Measurements from ENCODE around the gene MAGI2. TPM values are rescaled to one million over a fixed set of nuclear protein-coding genes. Genes with fewer than 3 reads are reported as not detected.

The MAGI2 gene
- total RNA-seq, 1 donor from 2014 or later: 13.3 TPM

DNA sequence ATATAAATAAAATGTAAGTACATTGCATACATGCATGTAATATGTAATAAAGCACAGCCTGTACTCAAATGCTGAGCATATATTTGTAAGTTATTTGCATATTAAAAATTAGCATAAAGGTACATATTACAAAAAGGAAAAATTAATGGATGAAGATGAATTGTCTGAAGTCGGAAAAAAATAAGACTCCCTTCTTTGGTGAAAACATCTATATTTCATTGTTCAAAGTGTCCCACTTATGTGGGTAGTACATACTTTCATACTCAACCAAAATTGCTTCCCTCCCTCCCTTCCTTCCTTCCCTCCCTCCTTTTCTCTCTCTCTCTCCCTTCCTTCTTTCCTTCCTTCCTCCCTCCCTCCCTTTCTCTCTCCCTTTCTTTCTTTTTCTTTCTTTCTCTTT, 498.1 kb downstream of the MAGI2 start:
- no peak overlapping the region for H3K4me3 Mint-ChIP-seq
- H3K27me3 Mint-ChIP-seq: peaks cover 3% of the 10 kb centered on the region
- no peak for DNase-seq (ENCODE audit: extremely low spot score, unreplicated experiment)
- no peak overlapping the region for H3K27ac Mint-ChIP-seq
- H3K4me1 Mint-ChIP-seq (ENCODE audit: unreplicated experiment): peaks cover 12% of the 10 kb centered on the region
- H3K36me3 Mint-ChIP-seq: no peaks in the 10 kb centered on the region
- TF ChIP-seq, protein P1, sequence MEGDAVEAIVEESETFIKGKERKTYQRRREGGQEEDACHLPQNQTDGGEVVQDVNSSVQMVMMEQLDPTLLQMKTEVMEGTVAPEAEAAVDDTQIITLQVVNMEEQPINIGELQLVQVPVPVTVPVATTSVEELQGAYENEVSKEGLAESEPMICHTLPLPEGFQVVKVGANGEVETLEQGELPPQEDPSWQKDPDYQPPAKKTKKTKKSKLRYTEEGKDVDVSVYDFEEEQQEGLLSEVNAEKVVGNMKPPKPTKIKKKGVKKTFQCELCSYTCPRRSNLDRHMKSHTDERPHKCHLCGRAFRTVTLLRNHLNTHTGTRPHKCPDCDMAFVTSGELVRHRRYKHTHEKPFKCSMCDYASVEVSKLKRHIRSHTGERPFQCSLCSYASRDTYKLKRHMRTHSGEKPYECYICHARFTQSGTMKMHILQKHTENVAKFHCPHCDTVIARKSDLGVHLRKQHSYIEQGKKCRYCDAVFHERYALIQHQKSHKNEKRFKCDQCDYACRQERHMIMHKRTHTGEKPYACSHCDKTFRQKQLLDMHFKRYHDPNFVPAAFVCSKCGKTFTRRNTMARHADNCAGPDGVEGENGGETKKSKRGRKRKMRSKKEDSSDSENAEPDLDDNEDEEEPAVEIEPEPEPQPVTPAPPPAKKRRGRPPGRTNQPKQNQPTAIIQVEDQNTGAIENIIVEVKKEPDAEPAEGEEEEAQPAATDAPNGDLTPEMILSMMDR (conservative IDR thresholded peaks at IDR 0.05): no peak
- H3K9me3 Mint-ChIP-seq: no peaks in the 10 kb centered on the region

- H3K9me3 Mint-ChIP-seq: no peaks in the 10 kb centered on the region
- H3K36me3 Mint-ChIP-seq: no peaks in the 10 kb centered on the region
- peaks cover 3% of the 10 kb centered on the region for H3K27me3 Mint-ChIP-seq
- no peak for DNase-seq (ENCODE audit: extremely low spot score, unreplicated experiment)
- H3K4me1 Mint-ChIP-seq (ENCODE audit: unreplicated experiment): peaks cover 12% of the 10 kb centered on the region
- H3K4me3 Mint-ChIP-seq: no peak overlapping the region
- TF ChIP-seq, protein P1 (conservative IDR thresholded peaks at IDR 0.05): no peak
- H3K27ac Mint-ChIP-seq: no peak overlapping the region
Measured at GRCh38 chr7:78953726-78954363, 499.6 kb downstream of the MAGI2 start.

DNA sequence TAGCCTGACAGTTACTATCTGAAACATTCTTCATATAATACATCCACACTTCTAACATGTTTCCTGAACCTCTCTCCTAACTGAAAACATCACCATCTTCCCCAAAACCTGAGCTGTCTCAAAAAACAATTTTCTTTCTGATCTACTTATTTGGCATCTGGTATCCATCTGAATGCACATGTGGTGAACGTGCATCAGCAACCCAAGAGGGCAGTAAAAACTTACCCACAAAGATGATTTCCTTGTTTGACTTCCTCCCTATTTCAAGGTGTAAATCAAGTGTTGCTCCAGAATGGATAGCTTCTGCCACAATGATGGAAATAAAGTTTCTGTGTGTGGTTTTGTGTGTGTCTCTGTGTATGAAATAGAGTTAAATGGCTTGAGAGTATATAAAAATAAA, 500.4 kb downstream of the MAGI2 start:
- no peak overlapping the region for H3K4me3 Mint-ChIP-seq
- peaks cover 3% of the 10 kb centered on the region for H3K27me3 Mint-ChIP-seq
- TF ChIP-seq, protein P1 (conservative IDR thresholded peaks at IDR 0.05): no peak
- no peaks in the 10 kb centered on the region for H3K36me3 Mint-ChIP-seq
- no peak for DNase-seq (ENCODE audit: extremely low spot score, unreplicated experiment)
- H3K27ac Mint-ChIP-seq: no peak overlapping the region
- no peaks in the 10 kb centered on the region for H3K9me3 Mint-ChIP-seq
- H3K4me1 Mint-ChIP-seq (ENCODE audit: unreplicated experiment): peaks cover 12% of the 10 kb centered on the region

- Mint-ChIP-seq H3K27me3 (no peaks in the 10 kb centered on the region), H3K36me3 (no peaks in the 10 kb centered on the region), H3K9me3 (no peaks in the 10 kb centered on the region), H3K27ac (no peak overlapping the region), H3K4me1 (ENCODE audit: unreplicated experiment) (peaks cover 6% of the 10 kb centered on the region), H3K4me3 (no peak overlapping the region)
- TF ChIP-seq, protein P1 (conservative IDR thresholded peaks at IDR 0.05): no peak
- DNase-seq (ENCODE audit: extremely low spot score, unreplicated experiment): no peak
Measured at GRCh38 chr7:78939669-78940068, 513.8 kb downstream of the MAGI2 start.

DNA sequence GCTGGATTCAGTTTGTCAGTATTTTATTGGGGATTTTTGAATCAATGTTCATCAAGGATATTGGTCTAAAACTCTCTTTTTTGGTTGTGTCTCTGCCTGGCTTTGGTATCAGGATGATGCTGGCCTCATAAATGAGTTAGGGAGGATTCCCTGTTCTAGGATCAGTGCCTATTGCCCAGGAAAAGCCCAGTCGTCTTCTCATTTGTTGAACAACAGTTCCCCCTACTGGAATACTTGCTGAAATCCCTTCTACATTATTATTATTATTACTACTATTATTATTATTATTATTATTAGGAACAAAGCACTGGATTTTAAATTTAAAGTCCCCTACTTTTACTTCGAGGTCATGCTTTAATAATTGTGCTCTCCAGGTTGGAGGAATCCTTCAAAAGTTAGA, 528.9 kb downstream of the MAGI2 start:
- Mint-ChIP-seq H3K4me1 (ENCODE audit: unreplicated experiment) (peaks cover 3% of the 10 kb centered on the region), H3K27me3 (peaks cover 7% of the 10 kb centered on the region), H3K27ac (no peak overlapping the region), H3K4me3 (no peak overlapping the region), H3K36me3 (peaks cover 3% of the 10 kb centered on the region), H3K9me3 (no peaks in the 10 kb centered on the region)
- TF ChIP-seq, protein P1 (conservative IDR thresholded peaks at IDR 0.05): peak; percentile 71
- DNase-seq (ENCODE audit: extremely low spot score, unreplicated experiment): no peak
